Measurements from ENCODE around the gene ECE2.
A peak's percentile ranks its signal among the peaks of the same experiment; 100 is the strongest.

ECE2 gene

DNA sequence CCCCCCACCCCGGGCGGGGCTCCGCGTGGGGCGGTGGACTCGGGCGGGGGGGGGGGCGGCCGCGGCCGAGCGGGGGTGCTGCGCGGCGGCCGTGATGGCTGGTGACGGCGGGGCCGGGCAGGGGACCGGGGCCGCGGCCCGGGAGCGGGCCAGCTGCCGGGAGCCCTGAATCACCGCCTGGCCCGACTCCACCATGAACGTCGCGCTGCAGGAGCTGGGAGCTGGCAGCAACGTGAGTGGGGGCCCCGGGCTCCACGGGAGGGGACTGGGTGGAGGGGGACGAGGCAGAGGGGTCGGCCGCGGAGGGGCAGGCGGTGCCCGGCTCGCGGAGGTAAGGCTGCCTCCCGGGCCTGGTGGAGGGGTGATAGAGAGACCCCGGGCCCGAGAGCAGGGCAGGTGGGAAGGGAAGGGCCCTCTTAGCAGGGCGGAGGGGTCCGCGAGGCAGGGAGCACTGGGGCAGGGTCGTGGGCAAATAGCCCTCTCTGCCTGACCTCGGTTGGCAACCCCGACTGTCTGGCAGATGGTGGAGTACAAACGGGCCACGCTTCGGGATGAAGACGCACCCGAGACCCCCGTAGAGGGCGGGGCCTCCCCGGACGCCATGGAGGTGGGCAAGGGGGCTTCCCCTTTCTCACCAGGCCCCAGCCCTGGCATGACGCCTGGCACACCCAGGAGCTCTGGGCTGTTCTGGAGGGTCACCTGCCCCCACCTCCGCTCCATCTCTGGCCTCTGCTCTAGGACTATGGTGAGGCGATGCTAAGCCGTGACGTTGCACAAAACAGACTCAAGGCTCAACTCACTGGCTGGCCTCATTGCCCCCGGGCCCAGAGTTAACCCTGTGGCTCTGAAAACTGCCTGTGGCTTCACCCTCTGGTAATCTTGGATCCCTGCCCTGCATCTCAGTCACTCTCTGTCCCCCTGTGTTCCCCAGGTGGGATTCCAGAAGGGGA lies at the start of gene ECE2:
TSS of gene ECE2 (plus strand) at position 62 of the 950 bp plus-strand sequence. CDS start at position 194, 132 bp downstream.
- no peak for DNase-seq

DNA sequence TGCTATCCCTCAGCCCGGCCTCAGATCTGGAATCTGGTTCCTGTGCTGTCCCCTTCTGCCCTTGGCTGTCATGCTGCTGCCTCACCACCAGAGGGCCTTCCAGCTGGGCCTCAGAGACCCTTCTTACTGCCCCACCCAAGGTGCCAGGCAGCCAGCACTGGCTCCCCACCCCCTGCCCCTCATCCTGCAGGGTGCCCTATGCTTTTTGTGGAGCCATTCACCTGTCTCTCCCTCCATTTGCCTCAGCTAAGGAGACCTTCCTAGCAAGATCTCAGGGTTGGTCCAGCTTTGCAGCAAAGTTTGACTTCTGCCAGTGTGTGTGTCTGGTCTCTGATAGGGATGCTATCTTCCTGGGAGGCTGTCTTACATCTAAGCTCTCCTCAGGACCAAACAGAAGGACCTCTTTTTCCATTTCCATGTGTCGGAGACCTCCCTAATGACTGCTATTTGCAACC lies 48.3 kb upstream of the ECE2 start:
- DNase-seq = peak; percentile 50

DNA sequence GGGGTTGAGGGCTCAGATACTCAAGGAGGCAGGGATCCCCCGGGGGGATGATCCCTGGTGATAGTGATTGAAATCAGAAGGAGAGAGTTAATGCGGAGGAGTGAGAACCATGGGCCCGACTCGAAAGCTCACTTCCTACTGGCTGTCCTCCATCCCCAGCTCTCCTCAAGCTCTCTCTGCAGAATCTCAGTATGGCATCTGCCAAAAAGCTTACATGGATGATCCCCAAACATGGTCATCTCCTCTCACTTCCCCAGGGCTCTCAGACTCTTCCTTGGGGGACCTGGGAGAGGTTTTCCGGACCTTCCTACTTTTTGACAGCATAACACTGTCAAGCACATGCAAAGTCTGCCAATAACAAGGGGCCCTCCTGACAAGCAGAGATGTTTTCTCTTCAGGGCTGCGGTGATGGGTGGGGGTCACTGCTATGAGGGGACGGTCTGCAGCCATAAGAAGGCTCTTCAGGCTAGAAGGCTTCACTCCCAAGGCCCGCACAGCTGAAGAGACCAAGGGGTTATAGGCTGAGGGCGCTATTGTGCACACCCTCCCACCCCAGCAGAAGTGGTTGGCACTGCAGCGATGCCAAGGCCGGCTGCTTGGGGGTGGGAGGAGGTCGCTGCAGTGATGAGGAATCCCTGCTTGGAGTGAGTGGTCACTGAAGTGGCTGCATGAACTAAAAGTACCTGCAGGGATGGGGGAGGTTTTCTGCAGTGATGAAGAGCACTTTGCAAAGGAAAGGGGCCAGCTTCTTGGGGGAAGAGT lies 47.3 kb upstream of the ECE2 start:
- no peak for DNase-seq

DNA sequence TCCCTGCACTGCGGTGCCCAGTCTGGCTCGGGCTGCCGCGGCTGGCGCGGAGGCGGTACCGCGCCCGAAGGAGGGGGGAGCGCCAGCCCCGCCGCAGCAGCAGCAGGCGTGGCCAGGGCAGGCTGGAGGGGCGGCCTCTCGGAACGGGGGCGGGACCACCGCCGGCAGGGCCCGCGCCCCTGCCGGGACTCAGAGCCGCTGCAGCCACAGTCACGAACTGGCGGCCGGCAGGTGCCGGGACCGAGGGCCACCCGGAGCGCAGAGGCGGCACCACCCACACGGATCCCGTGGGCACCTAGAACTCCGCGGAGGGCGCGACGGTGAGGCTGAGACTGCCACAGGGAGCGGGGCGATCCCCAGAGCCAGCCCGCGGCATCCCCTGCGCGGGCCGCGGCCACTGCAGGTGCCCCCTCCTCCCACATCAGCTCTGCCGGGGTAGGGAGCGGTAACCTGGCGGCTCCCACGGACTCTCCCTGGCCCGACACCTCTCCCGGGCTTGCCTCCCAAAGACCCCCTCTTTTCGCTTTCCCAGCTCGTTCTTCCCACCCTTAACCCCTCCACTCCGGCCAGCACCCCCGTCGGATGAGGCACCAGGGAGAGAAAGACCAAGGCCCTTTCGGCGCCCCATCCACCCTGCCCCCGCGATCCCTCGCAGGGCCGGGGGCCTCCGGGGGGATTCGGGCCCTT lies 46.3 kb upstream of the ECE2 start, which contains the start of gene VWA5B2:
TSS of gene VWA5B2 (plus strand) at position 192 of the 687 bp plus-strand sequence. CDS start 944 bp downstream, outside the sequence.
- peak; percentile 65 for DNase-seq

DNA sequence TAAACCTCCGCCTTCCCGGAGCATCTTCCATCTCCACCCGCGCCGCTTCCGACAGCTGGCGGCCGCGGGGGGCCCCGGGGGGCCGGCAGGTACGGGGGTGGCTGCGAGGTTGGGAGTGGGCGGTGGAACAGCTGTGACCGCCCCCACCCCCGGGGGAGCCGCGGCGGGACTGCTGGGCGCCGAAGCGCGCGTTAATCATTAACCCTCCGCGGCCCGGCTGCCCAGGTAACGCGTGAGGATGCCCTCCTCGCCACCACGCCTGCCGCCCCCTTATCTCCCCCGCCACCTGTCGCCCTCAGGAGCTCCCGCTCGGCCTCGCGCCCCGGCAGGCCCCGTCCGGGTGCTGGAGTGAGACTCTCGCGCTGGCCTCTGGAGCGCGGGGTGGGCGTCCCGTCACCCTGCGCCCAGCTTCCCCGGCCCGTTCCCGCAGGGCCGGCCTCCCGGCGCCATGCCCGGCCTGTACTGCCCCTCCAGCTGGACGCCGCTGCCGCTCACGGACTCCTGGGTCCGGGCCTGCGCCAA lies 45.7 kb upstream of the ECE2 start:
- DNase-seq = no peak

DNA sequence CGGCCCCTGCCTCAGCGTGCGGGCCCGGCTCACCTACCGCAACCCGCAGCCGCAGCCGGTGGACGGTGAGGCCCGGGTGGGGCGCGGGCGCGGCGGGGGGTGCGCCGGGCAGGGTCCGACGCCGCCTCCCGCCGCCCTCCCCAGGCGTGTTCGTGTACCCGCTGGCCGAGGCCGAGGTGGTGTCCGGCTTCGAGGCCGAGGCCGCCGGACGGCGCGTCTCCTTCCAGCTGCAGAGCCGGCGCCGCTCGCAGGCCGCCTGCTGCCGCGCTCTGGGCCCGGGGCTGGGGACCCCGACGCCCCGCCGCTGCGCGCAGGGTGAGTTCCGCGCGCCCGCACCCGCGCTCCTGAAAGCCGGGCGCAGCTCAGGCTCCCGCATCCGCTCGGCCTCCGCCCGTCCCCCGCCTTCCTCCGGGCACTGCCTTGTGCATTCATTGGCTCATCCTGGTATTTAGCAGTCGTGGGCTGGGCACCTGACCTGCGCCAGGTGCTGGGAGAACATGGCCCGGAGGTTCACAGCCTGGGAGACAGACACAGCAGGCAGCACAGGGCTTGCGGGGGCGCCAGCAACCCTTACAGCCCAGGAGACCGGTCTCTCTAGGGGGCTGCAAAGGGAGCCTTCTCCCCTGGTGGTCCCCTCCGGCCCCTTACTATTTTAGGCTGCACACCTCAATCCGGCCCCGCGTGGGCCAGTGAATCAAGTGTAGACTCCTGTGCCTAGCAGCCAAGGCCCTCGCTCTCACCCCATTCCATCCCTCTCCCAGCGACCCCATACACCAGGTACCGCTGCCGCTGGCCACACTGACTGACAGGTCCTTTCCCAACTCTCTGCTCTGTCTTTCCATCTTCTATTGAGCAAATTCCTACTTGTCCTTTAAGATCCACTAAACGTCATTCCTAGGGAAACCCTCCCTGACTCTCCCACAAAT lies 45.0 kb upstream of the ECE2 start:
- no peak for DNase-seq

DNA sequence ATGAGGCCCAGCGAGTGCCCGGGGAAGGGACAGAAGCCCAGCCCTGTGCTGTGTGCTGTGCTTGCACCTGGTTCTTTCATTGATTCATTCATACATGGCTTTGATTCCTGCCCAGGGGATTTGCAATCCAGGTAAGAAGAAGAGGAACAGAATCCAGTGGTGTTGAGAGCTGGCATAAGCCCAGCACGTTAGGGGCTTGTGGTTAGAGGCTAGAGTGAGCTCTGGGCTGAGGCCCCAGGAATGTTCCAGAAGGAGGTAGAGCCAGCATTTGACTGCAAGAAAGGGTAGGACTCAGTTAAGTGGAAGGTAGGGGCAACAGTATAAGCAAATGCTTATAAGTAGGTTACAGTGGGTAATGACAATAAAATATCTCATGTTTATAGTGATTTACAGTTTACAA lies 44.2 kb upstream of the ECE2 start:
- no peak for DNase-seq

DNA sequence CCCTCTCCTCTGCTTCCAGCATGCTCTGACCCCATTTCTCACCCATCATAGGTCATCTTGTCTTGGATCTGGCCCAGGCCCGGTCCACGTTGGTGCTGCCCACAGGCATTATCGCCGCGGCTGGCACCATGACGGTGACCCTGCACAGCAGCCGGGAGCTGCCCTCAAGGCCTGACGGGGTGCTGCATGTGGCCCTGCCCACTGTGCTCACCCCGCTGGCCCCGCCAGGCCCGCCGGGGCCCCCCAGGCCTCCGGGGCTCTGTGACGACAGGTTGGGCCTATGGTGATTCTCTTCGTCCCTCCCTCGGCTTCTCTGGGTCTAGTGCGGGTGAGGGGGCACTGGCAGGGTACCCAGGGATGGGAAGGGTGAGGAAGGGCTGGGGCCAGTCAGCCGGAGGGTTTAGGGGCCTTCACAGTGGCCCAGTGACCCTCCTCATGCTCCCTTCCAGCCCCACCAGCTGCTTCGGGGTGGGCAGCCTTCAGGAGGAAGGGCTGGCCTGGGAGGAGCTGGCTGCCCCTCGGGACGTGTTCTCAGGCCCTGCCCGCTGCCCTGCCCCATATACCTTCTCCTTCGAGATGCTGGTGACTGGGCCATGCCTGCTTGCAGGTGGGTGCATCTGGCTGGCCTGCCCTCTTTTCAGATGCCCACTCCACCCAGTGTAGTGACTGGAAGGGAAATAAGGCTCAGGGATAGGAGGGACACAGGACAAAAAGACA lies 42.5 kb upstream of the ECE2 start:
- no peak for DNase-seq

DNA sequence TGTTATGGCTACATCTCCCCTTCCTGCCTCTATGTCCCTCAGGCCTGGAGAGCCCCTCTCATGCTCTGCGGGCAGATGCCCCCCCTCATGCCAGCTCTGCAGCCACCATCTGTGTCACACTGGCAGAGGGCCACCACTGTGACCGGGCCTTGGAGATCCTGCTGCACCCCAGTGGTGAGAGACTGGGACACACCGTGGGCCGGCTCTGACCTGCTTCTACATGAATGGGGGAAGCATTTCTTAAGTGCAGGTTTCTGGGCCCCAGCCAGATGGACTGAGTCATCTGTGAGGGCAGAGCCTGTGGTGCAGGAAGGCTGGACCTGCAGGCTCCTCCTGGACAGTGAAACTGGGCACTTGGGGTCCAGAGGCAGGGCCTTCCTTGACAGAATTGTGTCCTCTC lies 41.6 kb upstream of the ECE2 start:
- DNase-seq = no peak

DNA sequence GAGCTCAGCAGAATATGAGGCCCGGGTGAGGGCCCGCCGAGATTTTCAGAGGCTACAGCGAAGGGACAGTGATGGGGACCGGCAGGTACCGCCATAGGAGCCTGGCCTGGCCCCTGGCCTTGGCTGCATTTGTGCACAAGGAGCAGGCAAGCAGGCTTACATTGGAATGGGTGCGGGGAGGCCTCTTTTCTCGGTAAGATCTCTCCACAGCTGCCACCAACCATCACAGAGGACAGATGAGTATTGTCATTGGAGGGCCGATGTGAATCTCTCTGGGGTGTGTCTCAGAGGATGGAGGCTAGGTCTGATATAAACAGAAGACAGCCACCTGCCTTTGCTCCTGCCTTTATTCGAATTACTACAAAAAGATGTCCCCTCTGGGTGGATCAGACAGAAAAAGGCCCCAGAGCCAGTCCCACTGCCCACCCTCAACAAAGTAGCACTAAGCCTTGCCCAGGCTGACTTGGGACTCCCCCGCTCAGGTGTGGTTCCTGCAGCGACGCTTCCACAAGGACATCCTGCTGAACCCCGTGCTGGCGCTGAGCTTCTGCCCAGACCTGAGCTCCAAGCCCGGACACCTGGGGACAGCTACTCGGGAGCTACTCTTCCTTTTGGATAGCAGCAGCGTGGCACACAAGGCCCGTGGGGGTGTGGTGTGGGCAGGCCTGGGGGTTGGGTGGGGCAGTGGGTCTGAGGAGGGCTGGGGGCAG lies 41.0 kb upstream of the ECE2 start:
- DNase-seq = no peak

DNA sequence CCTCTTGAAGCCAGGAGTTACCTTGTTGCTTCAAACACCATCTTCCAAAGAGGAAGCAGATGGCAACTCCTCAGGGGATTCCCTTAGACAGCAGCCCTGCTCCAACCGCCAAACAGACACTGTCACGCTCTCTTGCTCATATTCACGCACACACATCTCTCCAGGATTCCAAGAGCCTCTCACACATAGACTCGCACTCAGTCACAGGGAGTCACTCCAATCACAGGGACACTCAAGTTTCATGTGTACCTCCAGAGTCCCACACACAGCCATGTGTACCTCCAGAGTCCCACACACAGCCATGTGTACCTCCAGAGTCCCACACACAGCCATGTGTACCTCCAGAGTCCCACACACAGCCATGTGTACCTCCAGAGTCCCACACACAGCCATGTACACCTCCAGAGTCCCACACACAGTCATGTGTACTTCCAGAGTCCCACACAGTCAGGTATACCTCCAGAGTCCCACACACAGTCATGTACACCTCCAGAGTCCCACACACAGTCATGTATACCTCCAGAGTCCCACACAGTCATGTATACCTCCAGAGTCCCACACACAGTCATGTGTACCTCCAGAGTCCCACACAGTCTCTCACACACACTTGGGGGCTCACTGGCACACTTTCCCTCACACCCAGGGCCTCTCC lies 40.3 kb upstream of the ECE2 start:
- no peak for DNase-seq

DNA sequence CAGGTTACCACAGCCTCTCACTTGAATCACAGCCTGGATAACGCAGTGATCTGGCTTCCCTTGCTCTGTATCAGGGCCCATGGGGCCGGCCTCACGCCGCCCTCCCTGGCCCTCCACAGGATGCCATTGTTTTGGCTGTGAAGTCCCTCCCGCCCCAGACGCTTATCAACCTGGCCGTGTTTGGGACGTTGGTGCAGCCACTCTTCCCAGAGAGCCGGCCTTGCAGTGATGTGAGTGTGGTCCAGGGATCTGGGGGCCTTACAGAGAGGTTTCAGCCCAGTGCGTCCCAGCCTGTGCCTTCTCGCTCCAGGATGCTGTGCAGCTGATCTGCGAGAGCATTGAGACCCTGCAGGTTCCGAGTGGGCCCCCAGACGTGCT lies 39.8 kb upstream of the ECE2 start:
- no peak for DNase-seq

DNA sequence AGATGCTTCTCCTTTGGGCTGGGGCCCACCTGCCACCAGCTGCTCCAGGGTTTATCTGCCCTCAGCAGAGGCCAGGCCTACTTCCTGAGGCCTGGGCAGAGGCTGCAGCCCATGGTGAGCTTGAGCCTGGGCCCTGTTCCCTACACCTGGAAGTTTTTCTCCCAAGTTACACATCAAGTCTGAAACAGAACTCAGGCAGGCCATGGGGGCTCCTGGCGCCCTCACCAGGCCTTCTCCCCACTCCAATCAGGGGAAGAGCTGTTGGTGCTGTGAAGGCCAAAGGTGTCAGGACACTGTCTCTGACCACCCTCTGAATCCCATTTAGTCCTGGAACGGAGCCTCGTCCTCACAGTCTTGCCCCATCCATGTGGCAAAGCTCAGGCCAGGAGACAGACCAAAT lies 39.2 kb upstream of the ECE2 start:
- DNase-seq = no peak

DNA sequence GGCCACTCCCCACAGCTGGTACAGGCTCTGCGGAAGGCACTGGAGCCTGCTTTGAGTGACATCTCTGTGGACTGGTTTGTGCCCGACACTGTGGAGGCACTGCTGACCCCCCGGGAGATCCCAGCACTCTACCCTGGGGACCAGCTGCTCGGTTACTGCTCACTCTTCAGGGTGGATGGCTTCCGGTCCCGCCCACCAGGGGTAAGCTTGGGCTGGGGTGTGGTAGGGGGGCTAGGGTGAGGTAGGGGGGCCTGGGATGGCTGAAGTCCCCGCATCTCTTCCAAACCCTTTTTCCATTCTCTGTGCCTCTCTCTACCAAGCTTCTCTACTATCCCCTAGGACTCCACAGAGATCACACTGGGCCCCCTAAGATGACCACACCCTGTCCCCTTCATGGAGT lies 38.6 kb upstream of the ECE2 start:
- DNase-seq = no peak

DNA sequence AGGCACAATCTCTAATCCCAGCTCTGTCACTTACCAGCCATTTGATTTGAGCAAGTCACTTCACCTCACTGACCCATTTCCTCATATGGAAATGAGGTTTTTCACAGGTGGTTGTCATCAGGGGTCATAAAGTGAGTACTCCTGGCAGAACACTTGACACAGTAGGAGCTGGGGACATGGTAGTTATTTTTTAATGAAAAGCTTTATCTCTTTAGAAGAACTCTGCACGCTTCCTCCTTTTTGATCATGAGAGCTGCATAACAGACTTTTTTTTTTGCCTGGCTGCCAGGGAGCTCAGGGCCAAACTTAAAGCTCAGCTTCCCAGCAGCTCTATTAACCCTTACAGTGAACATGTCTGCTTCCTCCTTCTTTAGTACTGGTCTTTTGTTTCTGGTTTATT lies 38.0 kb upstream of the ECE2 start:
- DNase-seq = no peak

DNA sequence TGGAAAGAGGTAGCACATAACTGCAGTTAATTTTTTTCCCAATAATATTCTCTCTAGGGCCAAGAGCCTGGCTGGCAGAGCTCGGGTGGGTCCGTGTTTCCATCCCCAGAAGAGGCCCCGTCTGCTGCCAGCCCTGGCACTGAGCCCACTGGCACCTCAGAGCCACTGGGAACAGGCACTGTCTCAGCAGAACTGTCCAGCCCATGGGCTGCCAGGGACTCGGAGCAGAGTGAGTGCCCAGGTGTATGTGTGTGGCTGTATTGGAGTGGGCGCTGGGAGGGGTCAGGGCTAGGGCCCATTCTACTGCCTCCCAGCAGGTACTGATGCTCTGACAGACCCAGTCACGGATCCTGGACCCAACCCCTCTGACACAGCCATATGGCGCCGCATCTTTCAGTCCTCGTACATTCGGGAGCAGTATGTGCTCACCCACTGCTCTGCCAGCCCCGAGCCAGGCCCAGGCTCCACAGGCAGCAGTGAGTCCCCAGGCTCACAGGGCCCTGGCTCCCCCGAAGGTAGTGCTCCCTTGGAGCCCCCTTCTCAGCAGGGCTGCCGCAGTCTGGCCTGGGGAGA lies 37.5 kb upstream of the ECE2 start:
- DNase-seq = no peak

DNA sequence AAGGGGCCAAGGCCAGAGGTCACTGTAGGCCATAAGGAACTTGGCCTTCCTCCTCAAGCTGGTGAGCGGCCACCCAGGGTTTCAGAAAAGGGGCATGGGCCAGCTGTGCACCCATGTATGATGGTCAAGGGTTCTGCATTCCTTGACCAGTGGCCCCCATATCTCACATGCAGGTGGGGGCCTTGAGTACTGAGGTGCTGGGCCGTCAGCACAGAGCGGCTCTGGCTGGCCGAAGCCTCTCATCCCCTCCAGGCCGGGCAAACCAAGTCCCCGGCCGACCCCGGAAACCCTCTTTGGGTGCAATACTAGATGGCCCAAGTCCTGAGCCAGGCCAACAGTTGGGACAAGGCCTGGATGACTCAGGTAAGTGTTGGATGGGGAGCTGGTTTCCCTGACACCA lies 36.6 kb upstream of the ECE2 start:
- no peak for DNase-seq

DNA sequence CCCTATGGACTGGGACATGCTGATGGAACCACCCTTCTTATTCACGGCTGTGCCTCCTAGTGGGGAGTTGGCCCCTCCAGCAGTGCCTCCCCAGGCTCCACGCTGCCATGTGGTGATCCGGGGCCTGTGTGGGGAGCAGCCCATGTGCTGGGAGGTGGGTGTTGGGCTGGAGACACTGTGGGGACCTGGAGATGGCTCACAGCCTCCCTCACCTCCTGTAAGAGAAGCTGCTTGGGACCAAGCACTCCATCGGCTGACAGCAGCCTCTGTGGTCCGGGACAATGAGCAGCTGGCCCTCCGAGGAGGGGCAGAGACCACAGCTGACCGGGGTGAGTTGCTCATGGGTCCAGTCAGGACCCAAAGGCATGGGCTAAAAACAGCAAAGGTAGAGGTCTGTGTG lies 36.1 kb upstream of the ECE2 start:
- DNase-seq = no peak

DNA sequence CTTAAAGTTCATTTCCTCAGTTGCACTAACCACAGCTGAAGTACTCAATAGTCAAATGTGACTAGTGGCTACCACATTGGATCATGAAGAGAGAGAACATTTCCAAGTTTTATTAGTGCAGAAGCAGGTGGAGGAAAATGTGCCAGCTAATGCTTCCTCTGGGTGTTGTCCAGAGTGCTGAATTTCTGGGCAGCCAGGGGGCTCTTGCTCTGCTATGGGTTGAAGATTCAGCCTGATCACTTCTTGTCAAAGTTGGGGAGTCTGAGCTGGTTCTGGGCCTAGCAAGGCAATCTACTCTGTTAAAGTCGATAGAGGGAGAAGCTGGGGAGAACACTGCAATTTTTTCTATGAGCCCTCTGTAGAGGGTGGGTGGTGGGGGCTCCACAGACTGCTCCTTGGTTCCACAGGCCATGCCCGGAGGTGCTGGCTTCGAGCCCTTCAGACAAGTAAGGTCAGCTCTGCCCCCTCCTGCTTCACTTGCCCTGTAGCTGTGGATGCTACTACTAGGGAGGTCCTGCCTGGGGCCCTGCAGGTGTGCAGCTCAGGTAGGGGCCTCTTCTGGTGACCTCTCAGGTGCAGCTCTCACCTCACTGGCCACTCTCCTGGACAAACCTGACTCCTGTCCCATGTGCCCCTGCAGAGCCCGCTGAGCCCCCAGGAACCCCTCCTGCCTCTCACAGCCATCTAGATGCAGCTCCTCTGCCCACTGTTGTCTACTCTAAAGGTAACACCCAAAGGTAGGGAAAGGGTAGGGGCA lies 35.3 kb upstream of the ECE2 start:
- DNase-seq = no peak
